Measurements from ENCODE around the gene UNC5C. TPM values are rescaled to one million over a fixed set of nuclear protein-coding genes. Genes with fewer than 3 reads are reported as not detected.

UNC5C gene
- total and polyA plus RNA-seq, 2 of the 4 experiments (the other 2 are of a cell fraction) = under 0.01 TPM

DNA sequence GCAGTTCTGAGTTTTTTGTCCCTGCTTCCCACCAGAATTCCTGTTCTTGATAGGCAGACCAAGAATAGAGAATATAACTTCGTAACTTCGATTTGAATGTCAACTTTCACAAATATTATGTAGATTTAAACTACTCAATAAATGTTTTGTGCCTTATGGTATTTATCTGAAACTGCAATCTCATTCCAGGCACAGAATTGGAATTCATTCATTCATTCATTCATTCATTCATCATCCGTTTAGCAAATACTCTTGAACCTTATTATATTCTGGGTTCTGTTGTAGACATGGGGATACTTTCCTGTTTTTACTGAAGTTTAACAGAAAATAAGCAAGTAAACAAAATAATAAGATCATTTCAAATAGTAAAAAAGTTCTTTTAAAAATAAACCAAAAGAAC, 324.4 kb downstream of the UNC5C start:
- Histone ChIP-seq H3K9ac (ENCODE audit: low read depth, low read length) (no peak overlapping the region), H3K36me3 (ENCODE audit: control insufficient read depth, insufficient read depth, low read length) (no peaks in the 10 kb centered on the region), H2AFZ (replicated peaks; ENCODE audit: low read length, poor library complexity) (no peak overlapping the region), H3K79me1 (ENCODE audit: low read depth in 1 of 2, low read length in 2 of 2) (no peaks in the 10 kb centered on the region), H4K5ac (ENCODE audit: low read depth, low read length) (no peak overlapping the region), H2AK5ac (ENCODE audit: low read depth, low read length) (no peak overlapping the region), H3K4me1 (ENCODE audit: control insufficient read depth, insufficient read depth, low read length) (no peaks in the 10 kb centered on the region), H3K4ac (ENCODE audit: low read depth, low read length) (no peak overlapping the region), H2BK15ac (ENCODE audit: low read depth, low read length) (no peak overlapping the region), H3K4me3 (ENCODE audit: insufficient read depth, low read depth, low read length) (no peak overlapping the region), H3K56ac (ENCODE audit: extremely low read depth, insufficient read depth, low read length) (no peak overlapping the region), H3K4me2 (ENCODE audit: low read depth, low read length) (no peak overlapping the region), H3K23ac (ENCODE audit: low read depth, low read length) (no peak overlapping the region), H2BK120ac (ENCODE audit: low read depth, low read length) (no peak overlapping the region), H3K9me1 (ENCODE audit: insufficient read depth, low read length) (no peaks in the 10 kb centered on the region), H4K8ac (ENCODE audit: low read depth in 2 of 2, low read length in 2 of 2) (no peak overlapping the region), H2AK9ac (replicated peaks; ENCODE audit: low read depth, low read length, poor library complexity) (no peak overlapping the region), H2BK20ac (ENCODE audit: low read depth, low read length) (no peak overlapping the region), H4K20me1 (ENCODE audit: insufficient read depth, low read length) (no peaks in the 10 kb centered on the region), H3K14ac (replicated peaks; ENCODE audit: low read depth, low read length) (no peak overlapping the region), H3K27ac (ENCODE audit: insufficient read depth, low read length) (no peak overlapping the region), H3K27me3 (ENCODE audit: control insufficient read depth, insufficient read depth, low read length) (no peaks in the 10 kb centered on the region), H3K9me3 (ENCODE audit: control insufficient read depth, insufficient read depth, low read length) (no peaks in the 10 kb centered on the region), H3K18ac (ENCODE audit: low read depth, low read length) (no peak overlapping the region), H4K91ac (ENCODE audit: insufficient read depth, low read depth, low read length) (no peak overlapping the region), H2BK5ac (ENCODE audit: low read depth, low read length, poor library complexity, severe bottlenecking) (no peak overlapping the region)
- ChIA-PET POLR2A (ENCODE audit: unreplicated experiment) (no interaction called here), CTCF (no interaction called here)
- in situ Hi-C loops (cut with MboI; ENCODE audit: low sequenced_read_pairs) = no loop called here
- no CpG with 5 or more reads among the region's 3 CpGs for WGBS, 2 experiments (ENCODE audit: extremely low coverage in 2 of 2, insufficient read length in 1 of 2)
- ATAC-seq (ENCODE audit: low read depth) (no peak), DNase-seq (no peak)
- intact Hi-C loops (cut with micrococcal nuclease) = no loop called here
- BruUV-seq (replicated peaks) = no TSS peak
- dilution Hi-C loops (cut with HindIII; ENCODE audit: low sequenced_read_pairs, unreplicated experiment) = no loop called here
- TF ChIP-seq MAFK (IDR thresholded peaks at IDR 0.05; ENCODE audit: low read depth, low read length) (no peak), MAZ (IDR thresholded peaks at IDR 0.05; ENCODE audit: borderline replicate concordance, low read depth, low read length) (no peak), SMC3 (IDR thresholded peaks at IDR 0.05; ENCODE audit: low read depth, low read length) (no peak), MXI1 (IDR thresholded peaks at IDR 0.05; ENCODE audit: borderline replicate concordance, low read depth, low read length) (no peak), USF2 (IDR thresholded peaks at IDR 0.05; ENCODE audit: low read depth, low read length) (no peak), BHLHE40 (IDR thresholded peaks at IDR 0.05; ENCODE audit: low read depth, low read length) (no peak), FOS (IDR thresholded peaks at IDR 0.05; ENCODE audit: low read depth, low read length) (no peak), RCOR1 (IDR thresholded peaks at IDR 0.05; ENCODE audit: insufficient replicate concordance, low read length) (no peak), NFE2L2 (IDR thresholded peaks at IDR 0.05; ENCODE audit: low read depth, low read length) (no peak), RAD21 (IDR thresholded peaks at IDR 0.05; ENCODE audit: low read length) (no peak), RFX5 (IDR thresholded peaks at IDR 0.05; ENCODE audit: low read depth, low read length) (no peak), CHD1 (IDR thresholded peaks at IDR 0.05; ENCODE audit: low read depth, low read length) (no peak), CEBPB (IDR thresholded peaks at IDR 0.05; ENCODE audit: low read depth, low read length) (no peak), ELK1 (IDR thresholded peaks at IDR 0.05; ENCODE audit: borderline replicate concordance, low read depth, low read length) (no peak), POLR2A (IDR thresholded peaks at IDR 0.05; ENCODE audit: low read depth, low read length) (no peak)
- TF ChIP-seq, protein P1, sequence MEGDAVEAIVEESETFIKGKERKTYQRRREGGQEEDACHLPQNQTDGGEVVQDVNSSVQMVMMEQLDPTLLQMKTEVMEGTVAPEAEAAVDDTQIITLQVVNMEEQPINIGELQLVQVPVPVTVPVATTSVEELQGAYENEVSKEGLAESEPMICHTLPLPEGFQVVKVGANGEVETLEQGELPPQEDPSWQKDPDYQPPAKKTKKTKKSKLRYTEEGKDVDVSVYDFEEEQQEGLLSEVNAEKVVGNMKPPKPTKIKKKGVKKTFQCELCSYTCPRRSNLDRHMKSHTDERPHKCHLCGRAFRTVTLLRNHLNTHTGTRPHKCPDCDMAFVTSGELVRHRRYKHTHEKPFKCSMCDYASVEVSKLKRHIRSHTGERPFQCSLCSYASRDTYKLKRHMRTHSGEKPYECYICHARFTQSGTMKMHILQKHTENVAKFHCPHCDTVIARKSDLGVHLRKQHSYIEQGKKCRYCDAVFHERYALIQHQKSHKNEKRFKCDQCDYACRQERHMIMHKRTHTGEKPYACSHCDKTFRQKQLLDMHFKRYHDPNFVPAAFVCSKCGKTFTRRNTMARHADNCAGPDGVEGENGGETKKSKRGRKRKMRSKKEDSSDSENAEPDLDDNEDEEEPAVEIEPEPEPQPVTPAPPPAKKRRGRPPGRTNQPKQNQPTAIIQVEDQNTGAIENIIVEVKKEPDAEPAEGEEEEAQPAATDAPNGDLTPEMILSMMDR (conservative IDR thresholded peaks at IDR 0.05; ENCODE audit: low read depth, low read length) = no peak
